Lung (tissue), 12 donors: ENCODE measurements around the gene DLST. TPM values are rescaled to one million over a fixed set of nuclear protein-coding genes. Genes with fewer than 3 reads are reported as not detected.

ENCODE experiments used
- ATAC-seq: fragments of 200-7000 bp; cut with Tn5 transposase; one replicate; pipeline ENCODE4 v1.9.1; 2020; ENCODE audit warnings: moderate number of reproducible peaks; ENCODE audit not compliant: insufficient read depth, low FRiP score
- DNase-seq, 3 donors: peaks; one replicate each; pipeline ENCODE4 v3.0.0-alpha.2; 2013 to 2017
- H3K27ac ChIP-seq, 2 donors: one replicate each; pipeline ENCODE4 v1.5.1; 2013; ENCODE audit warnings: mild to moderate bottlenecking in 2 of 2, moderate library complexity in 2 of 2, control low read depth in 1 of 2, inconsistent platforms in 1 of 2, low read depth in 1 of 2, low read length in 1 of 2
- H3K27me3 ChIP-seq, 3 donors: one replicate each; pipeline ENCODE4 v1.5.1; 2013; ENCODE audit warnings: low read length in 2 of 3; ENCODE audit not compliant: control insufficient read depth in 3 of 3, insufficient read depth in 3 of 3
- H3K36me3 ChIP-seq, 4 donors: one replicate each; pipeline ENCODE4 v1.5.1; 2013; ENCODE audit warnings: low read length in 4 of 4, mild to moderate bottlenecking in 1 of 4, moderate library complexity in 1 of 4; ENCODE audit not compliant: control insufficient read depth in 4 of 4, insufficient read depth in 4 of 4
- H3K4me1 ChIP-seq, 5 donors: one replicate each; pipeline ENCODE4 v1.5.1; 2013; ENCODE audit warnings: low read length in 5 of 5, mild to moderate bottlenecking in 2 of 5, moderate library complexity in 1 of 5; ENCODE audit not compliant: control insufficient read depth in 5 of 5, insufficient read depth in 5 of 5
- H3K4me3 ChIP-seq: one replicate; pipeline ENCODE4 v1.5.1; 2013; ENCODE audit warnings: mild to moderate bottlenecking, control low read depth, moderate library complexity
- H3K9ac ChIP-seq, 2 donors: one replicate each; pipeline ENCODE4 v1.5.1; 2013; ENCODE audit warnings: low read length in 2 of 2, control low read depth in 1 of 2; ENCODE audit not compliant: insufficient read depth in 1 of 2
- H3K9me3 ChIP-seq, 4 donors: one replicate each; pipeline ENCODE4 v1.5.1; 2013; ENCODE audit warnings: low read length in 3 of 4, mild to moderate bottlenecking in 1 of 4, moderate library complexity in 1 of 4; ENCODE audit not compliant: control insufficient read depth in 4 of 4, insufficient read depth in 3 of 4
- WGBS, 2 donors: extraction: QIAGEN DNeasy Blood & Tissue Kit; methylation state at CpG; one replicate each; pipeline ENCODE4 v1.1.7; 2013; 5-methylcytosine and 5-hydroxymethylcytosine counted together
- polyA plus RNA-seq, 2 donors: library from polyadenylated mRNA; stranded (reverse); fragments of 200-250 nt; gene quantifications; one replicate each; pipeline ENCODE4 v1.2.1, GENCODE V29; 2013
- total RNA-seq, 2 donors: library from RNA; depleted of rRNA in 1 of 2; stranded (reverse); fragments of >200 nt in 1 of 2; gene quantifications; one replicate each; pipeline ENCODE4 v1.2.1, GENCODE V29; 2014 to 2021
- TF ChIP-seq, protein P1 (sequence below): IDR thresholded peaks from 2 replicates; pipeline ENCODE4 v1.5.1; 2012; ENCODE audit warnings: mild to moderate bottlenecking; ENCODE audit errors: control extremely low read depth, extremely low read depth
- donor health status: control.
- donor health status: control.
- donor health status: Bipolar disorder and iron deficiency.
- donor health status: healthy.
- donor health status: DM: yes; HTN: yes; CAD: no.

Gene DLST
- total and polyA plus RNA-seq, 4 donors = 37.3 to 79.1 (median 69.5) TPM

GRCh38 chr14:74840603-74841030 is 41.1 kb upstream of the DLST start:
- Histone ChIP-seq H3K27ac (no peak overlapping the region), H3K4me3 (no peak overlapping the region), H3K36me3 (peaks cover 3 to 8% (median 6%) of the 10 kb centered on the region in 4 donors), H3K9me3 (no peaks in the 10 kb centered on the region), H3K4me1 (peaks cover 0 to under 1% (median 0%) of the 10 kb centered on the region in 5 donors), H3K9ac (no peak overlapping the region), H3K27me3 (no peaks in the 10 kb centered on the region)
- 91 to 97% methylated on average over 5 of the region's 5 CpGs for whole genome bisulfite sequencing, 2 donors
- no peak for ATAC-seq
- no peak for DNase-seq
- TF ChIP-seq, protein P1, sequence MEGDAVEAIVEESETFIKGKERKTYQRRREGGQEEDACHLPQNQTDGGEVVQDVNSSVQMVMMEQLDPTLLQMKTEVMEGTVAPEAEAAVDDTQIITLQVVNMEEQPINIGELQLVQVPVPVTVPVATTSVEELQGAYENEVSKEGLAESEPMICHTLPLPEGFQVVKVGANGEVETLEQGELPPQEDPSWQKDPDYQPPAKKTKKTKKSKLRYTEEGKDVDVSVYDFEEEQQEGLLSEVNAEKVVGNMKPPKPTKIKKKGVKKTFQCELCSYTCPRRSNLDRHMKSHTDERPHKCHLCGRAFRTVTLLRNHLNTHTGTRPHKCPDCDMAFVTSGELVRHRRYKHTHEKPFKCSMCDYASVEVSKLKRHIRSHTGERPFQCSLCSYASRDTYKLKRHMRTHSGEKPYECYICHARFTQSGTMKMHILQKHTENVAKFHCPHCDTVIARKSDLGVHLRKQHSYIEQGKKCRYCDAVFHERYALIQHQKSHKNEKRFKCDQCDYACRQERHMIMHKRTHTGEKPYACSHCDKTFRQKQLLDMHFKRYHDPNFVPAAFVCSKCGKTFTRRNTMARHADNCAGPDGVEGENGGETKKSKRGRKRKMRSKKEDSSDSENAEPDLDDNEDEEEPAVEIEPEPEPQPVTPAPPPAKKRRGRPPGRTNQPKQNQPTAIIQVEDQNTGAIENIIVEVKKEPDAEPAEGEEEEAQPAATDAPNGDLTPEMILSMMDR = no peak

- Histone ChIP-seq H3K4me3 (no peak overlapping the region), H3K9me3 (no peaks in the 10 kb centered on the region), H3K36me3 (peaks cover 0 to 8% (median 5%) of the 10 kb centered on the region in 4 donors), H3K4me1 (peaks cover 0 to 4% (median 0%) of the 10 kb centered on the region in 5 donors), H3K27ac (no peak overlapping the region), H3K27me3 (no peaks in the 10 kb centered on the region), H3K9ac (no peak overlapping the region)
- TF ChIP-seq, protein P1 = no peak
- no peak for DNase-seq
- 70 to 74% methylated on average over 4 of the region's 4 CpGs for WGBS, 2 donors
- no peak for ATAC-seq
These were observed 40.2 kb upstream of the DLST start for GRCh38 chr14:74841230-74842207.

- no peak overlapping the region for H3K9ac ChIP-seq
- peaks cover 0 to 4% (median 0%) of the 10 kb centered on the region in 5 donors for H3K4me1 ChIP-seq
- no peaks in the 10 kb centered on the region for H3K27me3 ChIP-seq
- H3K27ac ChIP-seq = no peak overlapping the region
- no peaks in the 10 kb centered on the region for H3K9me3 ChIP-seq
- TF ChIP-seq, protein P1 = no peak
- no peak overlapping the region for H3K4me3 ChIP-seq
- ATAC-seq (no peak), DNase-seq (no peak)
- H3K36me3 ChIP-seq = peaks cover 0 to 8% (median 5%) of the 10 kb centered on the region in 4 donors
These were observed 38.1 kb upstream of the DLST start for GRCh38 chr14:74843653-74844052.
